Adipose tissue (tissue), 3 donors: Measurements from ENCODE around the gene PRIMPOL. TPM values are rescaled to one million over a fixed set of nuclear protein-coding genes. Genes with fewer than 3 reads are reported as not detected.
"Not testable (repeated sequence)": the region's sequence is repeated elsewhere in the genome, so short reads cannot be mapped to it uniquely, and the experiment has no call there.

ENCODE experiments used
- H3K27ac ChIP-seq: one replicate; pipeline ENCODE4 v1.5.1; 2013; ENCODE audit warnings: low read depth, low read length
- WGBS, 3 donors: extraction: QIAGEN DNeasy Blood & Tissue Kit; methylation state at CpG; one replicate each; pipeline ENCODE4 v1.1.7; 2013; 5-methylcytosine and 5-hydroxymethylcytosine counted together
- polyA plus RNA-seq, 3 donors: library from polyadenylated mRNA; stranded (reverse); fragments of 200-250 nt; gene quantifications; one replicate each; pipeline ENCODE4 v1.2.3, GENCODE V29; 2013
- donor health status: healthy with polysubstance abuse.
- donor health status: Bipolar disorder and iron deficiency.
- donor health status: healthy.

The PRIMPOL gene
- polyA plus RNA-seq, 3 donors: 5.2 to 17.0 (median 6.4) TPM

- not testable (repeated sequence) for H3K27ac ChIP-seq
- 98 to 99% (median 99%) methylated on average over 9 of the region's 9 CpGs for WGBS, 3 donors
These were observed 8.3 kb downstream of the PRIMPOL start for GRCh38 chr4:184657820-184658219.

- H3K27ac ChIP-seq: no peak overlapping the region
These were observed 11.4 kb downstream of the PRIMPOL start for GRCh38 chr4:184660978-184661377.

- WGBS, 3 donors: 43 to 78% (median 56%) methylated on average over 1 of the region's 1 CpG
- H3K27ac ChIP-seq: no peak overlapping the region
These were observed 12.7 kb downstream of the PRIMPOL start for GRCh38 chr4:184662236-184662635.

- H3K27ac ChIP-seq: no peak overlapping the region
These were observed 15.1 kb downstream of the PRIMPOL start for GRCh38 chr4:184664445-184665210.

GRCh38 chr4:184666670-184667069 is 17.1 kb downstream of the PRIMPOL start:
- H3K27ac ChIP-seq: no peak overlapping the region
- WGBS, 3 donors: 38 to 92% (median 82%) methylated on average over 6 of the region's 6 CpGs

More at GRCh38 chr4:184664445-184665210, 15.1 kb downstream of the PRIMPOL start:
- 62 to 70% (median 68%) methylated on average over 6 of the region's 6 CpGs for WGBS, 3 donors

GRCh38 chr4:184668096-184668495 is 18.6 kb downstream of the PRIMPOL start:
- H3K27ac ChIP-seq: no peak overlapping the region
- WGBS, 3 donors: 92% methylated on average over 9 of the region's 9 CpGs

- WGBS, 3 donors: 76 to 86% (median 77%) methylated on average over 9 of the region's 9 CpGs
- H3K27ac ChIP-seq: no peak overlapping the region
These were observed 19.1 kb downstream of the PRIMPOL start for GRCh38 chr4:184668511-184669114.

- WGBS, 3 donors: 79 to 88% (median 88%) methylated on average over 7 of the region's 7 CpGs
- H3K27ac ChIP-seq: no peak overlapping the region
These were observed 19.7 kb downstream of the PRIMPOL start for GRCh38 chr4:184669251-184669650.

- 95% methylated on average over 9 of the region's 9 CpGs for WGBS, 3 donors
- no peak overlapping the region for H3K27ac ChIP-seq
These were observed 21.6 kb downstream of the PRIMPOL start for GRCh38 chr4:184671101-184671500.

GRCh38 chr4:184672741-184673140 is 23.2 kb downstream of the PRIMPOL start:
- 84 to 92% (median 84%) methylated on average over 6 of the region's 6 CpGs for WGBS, 3 donors
- no peak overlapping the region for H3K27ac ChIP-seq

GRCh38 chr4:184674011-184674410 is 24.5 kb downstream of the PRIMPOL start:
- no peak overlapping the region for H3K27ac ChIP-seq
- 82 to 92% (median 84%) methylated on average over 4 of the region's 4 CpGs for WGBS, 3 donors

- H3K27ac ChIP-seq: no peak overlapping the region
- WGBS, 3 donors: 96 to 98% (median 97%) methylated on average over 5 of the region's 5 CpGs
These were observed 25.5 kb downstream of the PRIMPOL start for GRCh38 chr4:184675018-184675417.

- WGBS, 3 donors: 85 to 87% (median 86%) methylated on average over 3 of the region's 3 CpGs
- no peak overlapping the region for H3K27ac ChIP-seq
These were observed 26.4 kb downstream of the PRIMPOL start for GRCh38 chr4:184675821-184676492.

- H3K27ac ChIP-seq: no peak overlapping the region
- 62 to 79% (median 64%) methylated on average over 9 of the region's 9 CpGs for WGBS, 3 donors
These were observed 31.2 kb downstream of the PRIMPOL start for GRCh38 chr4:184680698-184681097.

GRCh38 chr4:184681916-184682315 is 32.4 kb downstream of the PRIMPOL start:
- H3K27ac ChIP-seq: no peak overlapping the region
- WGBS, 3 donors: 99 to 100% (median 100%) methylated on average over 1 of the region's 1 CpG

GRCh38 chr4:184684491-184685189 is 35.1 kb downstream of the PRIMPOL start:
- 47 to 75% (median 51%) methylated on average over 5 of the region's 5 CpGs for WGBS, 3 donors
- H3K27ac ChIP-seq: no peak overlapping the region

GRCh38 chr4:184688005-184688404 is 38.5 kb downstream of the PRIMPOL start:
- WGBS, 3 donors: 54 to 56% (median 56%) methylated on average over 3 of the region's 3 CpGs
- H3K27ac ChIP-seq: no peak overlapping the region

GRCh38 chr4:184688447-184688846 is 38.9 kb downstream of the PRIMPOL start:
- no peak overlapping the region for H3K27ac ChIP-seq
- 55 to 72% (median 57%) methylated on average over 11 of the region's 11 CpGs for WGBS, 3 donors

GRCh38 chr4:184689681-184690080 is 40.1 kb downstream of the PRIMPOL start:
- 52 to 81% (median 54%) methylated on average over 5 of the region's 5 CpGs for WGBS, 3 donors

More at GRCh38 chr4:184689681-184690080, 40.1 kb downstream of the PRIMPOL start:
- H3K27ac ChIP-seq: no peak overlapping the region
